GM12891 (cell line): ENCODE measurements around the gene FTSJ3.
"Not testable (repeated sequence)": the region's sequence is repeated elsewhere in the genome, so short reads cannot be mapped to it uniquely, and the experiment has no call there.

Experiments
- DNase-seq: peaks from one replicate; pipeline ENCODE4 v3.0.0; 2011; ENCODE audit warnings: low spot score; ENCODE audit not compliant: insufficient read length
- FAIRE-seq: peaks from 2 replicates; lab custom pipeline; 2011; peaks lifted over from hg19 to GRCh38; lab: Jason Lieb, UNC
- PAX5 ChIP-seq: IDR thresholded peaks from 2 replicates; pipeline ENCODE4 v1.6.1; 2011; ENCODE audit warnings: low read length, moderate library complexity, mild to moderate bottlenecking; ENCODE audit not compliant: insufficient read depth, severe bottlenecking
- POLR2A ChIP-seq: IDR thresholded peaks from 2 replicates; pipeline ENCODE4 v1.6.1; 2011; ENCODE audit warnings: low read depth, low read length, control low read depth
- POLR2AphosphoS5 ChIP-seq: IDR thresholded peaks from 2 replicates; pipeline ENCODE4 v1.6.1; 2011; ENCODE audit warnings: low read depth, low read length, control low read depth
- POU2F2 ChIP-seq: IDR thresholded peaks from 2 replicates; pipeline ENCODE4 v1.6.1; 2011; ENCODE audit warnings: low read depth, mild to moderate bottlenecking, control low read depth, low read length, moderate library complexity
- SPI1 ChIP-seq: IDR thresholded peaks from 2 replicates; pipeline ENCODE4 v1.6.1; 2011; ENCODE audit warnings: low read depth, low read length, control low read depth
- TAF1 ChIP-seq: IDR thresholded peaks from 2 replicates; pipeline ENCODE4 v1.6.1; 2011; ENCODE audit warnings: low read depth, low read length, control low read depth

Gene FTSJ3

DNA sequence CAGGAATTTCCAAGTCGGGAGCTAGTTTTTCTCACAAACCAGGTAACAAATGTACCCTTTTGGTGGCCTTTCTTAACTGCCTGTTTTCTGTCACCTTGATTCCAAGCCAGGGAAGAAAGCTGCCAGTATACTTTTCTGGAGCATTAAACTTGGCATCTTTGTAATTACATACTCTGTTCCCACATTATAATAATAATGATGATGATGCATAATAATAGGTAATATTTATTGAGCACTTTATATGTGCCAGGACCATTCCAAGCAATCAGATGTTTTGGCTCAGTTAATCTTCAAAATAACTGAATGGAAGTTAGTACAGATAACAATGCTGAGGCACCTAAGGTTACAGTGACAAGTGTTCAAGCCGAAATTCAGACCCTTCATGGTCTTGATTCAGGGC lies 11.3 kb downstream of the FTSJ3 start:
- no peak for FAIRE-seq
- no peak for TF ChIP-seq SPI1
- no peak for TF ChIP-seq TAF1
- no peak for TF ChIP-seq POU2F2
- no peak for TF ChIP-seq POLR2AphosphoS5
- TF ChIP-seq PAX5, result no peak
- TF ChIP-seq POLR2A, result no peak
- DNase-seq, result no peak

DNA sequence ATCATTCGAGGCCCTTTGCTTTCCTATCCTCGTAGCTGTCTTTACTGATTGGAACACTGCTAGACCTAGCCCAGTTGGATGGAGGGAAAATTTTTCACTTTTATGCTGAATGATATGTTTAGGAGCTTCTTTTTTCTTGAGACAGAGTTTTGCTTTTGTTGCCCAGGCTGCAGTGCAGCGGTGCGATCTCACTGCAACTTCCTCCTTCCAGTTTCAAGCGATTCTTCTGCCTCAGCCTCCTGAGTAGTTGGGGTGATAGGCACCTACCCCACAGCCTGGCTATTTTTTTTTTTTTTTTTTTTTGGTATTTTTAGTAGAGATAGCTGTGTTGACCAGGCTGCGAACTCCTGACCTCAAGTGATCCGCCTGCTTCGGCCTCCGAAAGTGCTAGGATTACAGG lies 17.5 kb downstream of the FTSJ3 start:
- FAIRE-seq, result no peak
- TF ChIP-seq POU2F2 (no peak), TAF1 (no peak), POLR2A (no peak), SPI1 (no peak), POLR2AphosphoS5 (no peak), PAX5 (no peak)
- no peak for DNase-seq

DNA sequence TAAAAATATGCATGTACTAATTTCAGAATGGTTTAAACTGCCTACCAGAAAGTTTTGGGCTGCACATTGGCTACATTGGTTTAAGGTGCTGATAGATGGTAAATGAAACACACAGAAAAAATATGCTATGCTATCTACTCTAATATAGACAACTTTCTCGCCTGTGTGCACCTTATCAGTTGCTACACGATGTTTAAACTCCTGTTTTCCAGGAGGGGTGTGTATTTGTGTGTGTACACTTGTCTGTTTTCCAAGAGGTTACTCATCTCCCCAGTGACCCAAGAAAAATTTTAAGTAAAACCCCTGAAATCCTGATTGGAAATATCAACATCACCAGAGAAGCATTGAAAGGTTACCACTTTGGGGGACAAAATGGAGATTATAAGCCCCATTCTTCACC lies 21.9 kb downstream of the FTSJ3 start:
- no peak for DNase-seq
- no peak for FAIRE-seq
- TF ChIP-seq POLR2A (no peak), POU2F2 (no peak), TAF1 (no peak), POLR2AphosphoS5 (no peak)

DNA sequence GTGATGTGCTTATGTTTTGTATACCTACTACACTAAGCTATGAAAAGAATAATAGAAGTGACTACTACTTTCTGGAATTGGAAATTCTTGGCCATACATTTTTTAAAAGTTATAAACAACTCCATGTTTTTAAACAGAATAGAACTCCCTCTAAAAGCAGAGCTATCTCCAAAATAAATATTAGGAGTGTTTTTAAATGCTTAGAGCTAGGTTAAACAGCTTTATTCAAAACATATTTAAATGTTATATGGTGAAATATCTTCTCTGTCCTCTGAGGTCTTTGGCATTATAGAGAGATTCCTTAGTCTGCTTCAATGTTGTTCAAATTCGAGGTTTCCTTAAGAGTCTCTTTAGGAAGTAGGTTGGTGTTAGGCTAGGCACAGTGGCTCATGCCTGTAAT lies 23.1 kb downstream of the FTSJ3 start:
- no peak for DNase-seq
- TF ChIP-seq POLR2A (no peak), POLR2AphosphoS5 (no peak), TAF1 (no peak), POU2F2 (no peak), PAX5 (no peak)
- no peak for FAIRE-seq

DNA sequence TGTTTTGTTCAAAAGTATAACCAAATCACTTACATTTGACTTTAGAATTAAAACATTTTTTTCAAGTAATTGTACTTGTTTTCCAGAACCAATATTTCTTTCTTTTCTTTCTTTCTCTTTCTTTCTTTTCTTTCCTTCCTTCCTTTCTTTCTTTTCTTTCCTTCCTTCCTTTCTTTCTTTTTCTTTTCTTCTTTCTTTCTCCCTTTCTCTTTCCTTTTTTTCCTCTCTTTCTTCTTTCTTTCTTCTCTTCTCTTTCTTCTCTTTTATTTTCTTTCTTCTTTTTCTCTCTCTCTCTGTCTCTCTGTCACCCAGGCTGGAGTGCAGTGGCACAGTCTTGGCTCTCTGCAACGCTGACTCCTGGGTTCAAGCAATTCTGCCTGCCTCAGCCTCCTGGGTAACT lies 26.7 kb downstream of the FTSJ3 start:
- FAIRE-seq, result no peak
- no peak for TF ChIP-seq POLR2AphosphoS5
- TF ChIP-seq TAF1, result no peak
- TF ChIP-seq POLR2A, result no peak
- TF ChIP-seq PAX5, result no peak
- TF ChIP-seq SPI1, result no peak
- TF ChIP-seq POU2F2, result no peak

DNA sequence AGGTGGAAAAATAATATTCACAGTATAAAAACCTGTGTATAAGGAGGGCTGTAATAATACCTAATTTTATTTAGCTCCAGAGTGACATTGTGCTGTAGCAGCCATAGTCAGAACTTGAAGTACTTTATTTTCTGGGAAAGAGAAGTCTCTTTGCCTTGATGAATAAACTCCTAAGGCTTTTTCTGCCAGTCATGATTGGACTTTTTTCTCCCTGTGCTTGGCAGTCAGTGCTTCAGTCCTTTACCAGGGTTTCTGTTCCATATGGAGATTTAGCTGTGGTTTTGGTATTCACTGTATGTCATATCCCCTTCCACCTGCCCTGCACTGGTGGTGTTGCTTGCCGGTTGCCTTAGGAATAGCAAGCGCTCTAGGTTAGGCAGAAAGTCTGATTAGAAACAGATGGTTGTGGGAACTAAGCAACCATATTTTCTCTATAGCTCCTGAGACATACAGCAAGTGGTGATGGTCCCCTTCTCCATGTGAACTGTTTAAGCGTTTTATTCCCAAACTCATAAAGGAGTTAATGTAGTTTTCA lies 28.8 kb downstream of the FTSJ3 start:
- FAIRE-seq (no peak), DNase-seq (no peak)
- TF ChIP-seq TAF1, result no peak
- TF ChIP-seq PAX5, result no peak
- TF ChIP-seq POLR2A, result no peak
- TF ChIP-seq SPI1, result no peak
- no peak for TF ChIP-seq POLR2AphosphoS5
- TF ChIP-seq POU2F2, result no peak

More for the DNA sequence above, 26.7 kb downstream of the FTSJ3 start:
- DNase-seq, result no peak

DNA sequence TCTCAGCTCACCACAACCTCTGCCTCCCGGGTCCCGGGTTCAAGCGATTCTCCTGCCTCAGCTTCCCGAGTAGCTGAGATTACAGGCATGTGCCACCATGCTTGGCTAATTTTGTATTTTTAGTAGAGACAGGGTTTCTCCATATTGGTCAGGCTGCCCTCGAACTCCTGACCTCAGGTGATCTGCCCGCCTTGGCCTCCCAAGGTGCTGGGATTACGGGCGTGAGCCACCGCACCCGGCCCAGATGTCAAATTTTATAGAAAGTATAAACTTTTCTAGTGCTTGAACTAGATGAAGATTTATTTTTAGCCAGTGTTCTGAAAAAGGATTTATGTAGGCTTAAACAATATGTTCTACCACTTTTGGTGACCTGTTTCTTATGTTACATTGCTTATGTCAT lies 31.1 kb downstream of the FTSJ3 start:
- not testable (repeated sequence) for FAIRE-seq

DNA sequence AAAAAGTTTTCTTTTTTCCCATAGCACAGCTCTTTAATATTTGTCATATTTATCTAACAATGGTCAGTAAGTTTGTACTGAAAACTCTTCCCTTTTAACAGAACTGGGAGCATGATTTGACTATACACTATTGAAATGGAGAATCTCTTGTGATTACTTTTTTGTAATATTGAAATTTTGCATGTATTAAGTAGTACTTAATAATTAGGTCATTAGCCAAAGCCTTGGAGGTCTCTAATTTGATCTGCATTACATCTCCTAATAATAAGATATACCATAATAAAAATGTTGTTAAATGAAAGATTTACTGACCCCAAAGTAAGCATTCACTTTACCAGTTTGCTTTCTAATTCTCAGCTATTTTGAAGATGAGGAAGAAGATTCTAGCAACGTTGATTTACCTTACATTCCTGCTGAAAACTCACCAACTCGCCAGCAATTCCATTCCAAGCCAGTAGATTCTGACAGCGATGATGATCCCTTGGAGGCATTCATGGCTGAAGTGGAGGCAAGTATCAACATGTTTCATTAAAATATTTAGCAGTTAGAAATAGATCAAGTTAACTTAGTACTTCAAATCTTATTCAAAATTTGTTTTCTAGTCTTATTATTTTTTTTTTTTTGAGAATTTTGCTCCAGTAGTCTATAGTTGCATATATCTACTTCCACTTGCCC lies 35.3 kb downstream of the FTSJ3 start:
- FAIRE-seq (no peak), DNase-seq (no peak)
- no peak for TF ChIP-seq POU2F2

More for the DNA sequence above, 31.1 kb downstream of the FTSJ3 start:
- DNase-seq, result not testable (repeated sequence)

DNA sequence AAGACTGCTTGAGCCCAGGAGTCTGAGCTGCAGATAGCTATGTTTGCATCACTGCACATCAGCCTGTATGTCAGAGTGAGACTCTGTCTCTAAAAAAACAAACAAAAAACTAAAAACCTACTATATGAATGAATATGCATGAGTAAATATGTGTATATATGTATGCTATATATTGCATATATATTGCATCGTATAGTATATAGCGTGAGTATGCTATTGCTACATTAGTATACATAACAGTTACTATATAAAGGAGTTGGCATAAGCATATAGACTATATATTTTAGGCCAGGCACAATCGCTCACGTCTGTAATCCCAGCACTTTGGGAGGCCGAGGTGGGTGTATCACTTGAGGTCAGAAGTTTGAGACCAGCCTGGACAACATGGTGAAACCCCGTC lies 37.4 kb downstream of the FTSJ3 start:
- TF ChIP-seq SPI1 (no peak), PAX5 (no peak), POU2F2 (no peak), POLR2A (no peak), TAF1 (no peak), POLR2AphosphoS5 (no peak)
- no peak for FAIRE-seq
- no peak for DNase-seq

DNA sequence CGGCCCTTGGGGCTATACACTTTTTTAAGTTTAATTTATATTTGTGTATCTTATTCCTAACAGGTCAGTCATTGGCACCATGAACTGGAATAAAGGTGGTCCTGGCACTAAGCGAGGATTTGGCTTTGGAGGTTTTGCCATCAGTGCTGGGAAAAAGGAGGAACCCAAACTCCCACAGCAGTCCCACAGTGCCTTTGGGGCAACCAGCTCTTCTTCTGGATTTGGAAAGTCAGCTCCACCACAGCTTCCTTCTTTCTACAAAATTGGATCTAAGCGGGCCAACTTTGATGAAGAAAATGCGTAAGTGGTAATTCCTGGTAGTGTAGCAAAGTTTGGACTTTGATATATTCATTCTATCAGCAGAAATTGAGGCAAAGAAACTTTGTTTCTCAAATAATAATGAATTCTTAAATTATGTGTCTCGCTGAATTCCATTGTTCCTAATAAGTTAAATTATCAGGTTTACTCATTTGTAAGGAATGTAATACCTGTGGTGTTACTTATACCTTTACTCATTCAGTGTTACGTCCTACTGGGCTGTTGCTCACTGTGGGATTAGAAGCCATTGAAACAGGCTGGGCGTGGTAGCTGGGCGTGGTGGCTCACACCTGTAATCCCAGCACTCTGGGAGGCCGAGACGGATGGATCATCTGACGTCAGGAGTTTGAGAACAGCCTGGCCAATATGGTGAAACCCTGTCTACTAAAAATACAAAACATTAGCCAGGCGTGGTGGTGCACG lies 40.3 kb downstream of the FTSJ3 start:
- TF ChIP-seq TAF1, result no peak
- no peak for TF ChIP-seq PAX5
- no peak for TF ChIP-seq SPI1
- no peak for TF ChIP-seq POLR2A
- TF ChIP-seq POU2F2, result no peak
- TF ChIP-seq POLR2AphosphoS5, result no peak
- FAIRE-seq (no peak), DNase-seq (no peak)
